ENCODE measurements around the gene ZC3H12C.

GRCh38 chr11:110185121-110185591 is 92.0 kb downstream of the ZC3H12C start:
- TF ChIP-seq CTCF (IDR thresholded peaks at IDR 0.05), result no peak
- TF ChIP-seq POLR2A (IDR thresholded peaks at IDR 0.05), result no peak
